Hepatocyte (in vitro differentiated cells): Measurements from ENCODE around the gene OR10H5. TPM values are rescaled to one million over a fixed set of nuclear protein-coding genes. Genes with fewer than 3 reads are reported as not detected.
"Not testable (repeated sequence)": the region's sequence is repeated elsewhere in the genome, so short reads cannot be mapped to it uniquely, and the experiment has no call there.

Experiments
- DNase-seq: peaks from one replicate; pipeline ENCODE4 v3.0.0-alpha.2; 2016; ENCODE audit warnings: low spot score
- H2AFZ ChIP-seq: fragments of 200-600 bp; sonication (generic); 2 replicates; pipeline ENCODE4 v1.6.0; 2016; ENCODE audit warnings: antibody characterized with exemption, mild to moderate bottlenecking
- H3K27ac ChIP-seq: fragments of 200-600 bp; sonication (generic); 2 replicates; pipeline ENCODE4 v1.5.1; 2016; ENCODE audit warnings: mild to moderate bottlenecking
- H3K27me3 ChIP-seq: fragments of 200-600 bp; sonication (generic); 2 replicates; pipeline ENCODE4 v1.6.1; 2016
- H3K36me3 ChIP-seq: fragments of 200-600 bp; sonication (generic); replicated peaks from 2 replicates; pipeline ENCODE4 v1.5.1; 2016; ENCODE audit warnings: low read depth; ENCODE audit not compliant: insufficient read depth
- H3K4me1 ChIP-seq: fragments of 200-600 bp; sonication (generic); 2 replicates; pipeline ENCODE4 v1.5.1; 2016; ENCODE audit warnings: mild to moderate bottlenecking, moderate library complexity; ENCODE audit not compliant: insufficient read depth
- H3K4me2 ChIP-seq: fragments of 200-600 bp; sonication (generic); 2 replicates; pipeline ENCODE4 v1.6.0; 2016
- H3K4me3 ChIP-seq: fragments of 200-600 bp; sonication (generic); 2 replicates; pipeline ENCODE4 v1.5.1; 2016; ENCODE audit warnings: mild to moderate bottlenecking
- H3K79me2 ChIP-seq: fragments of 200-600 bp; sonication (generic); 2 replicates; pipeline ENCODE4 v1.6.0; 2017; ENCODE audit warnings: mild to moderate bottlenecking
- H3K9me2 ChIP-seq: fragments of 200-600 bp; sonication (generic); replicated peaks from 2 replicates; pipeline ENCODE4 v1.6.0; 2017; ENCODE audit warnings: mild to moderate bottlenecking; ENCODE audit not compliant: insufficient read depth
- H3K9me3 ChIP-seq: fragments of 200-600 bp; sonication (generic); 2 replicates; pipeline ENCODE4 v1.5.1; 2016; ENCODE audit warnings: low read depth, mild to moderate bottlenecking
- H4K20me1 ChIP-seq: fragments of 200-600 bp; sonication (generic); 2 replicates; pipeline ENCODE4 v1.6.0; 2016; ENCODE audit warnings: mild to moderate bottlenecking; ENCODE audit not compliant: insufficient read depth, poor library complexity, severe bottlenecking
- CTCF ChIP-seq: fragments of 200-600 bp; sonication (generic); IDR thresholded peaks from 2 replicates; pipeline ENCODE4 v1.5.1; 2016; ENCODE audit warnings: antibody characterized with exemption, mild to moderate bottlenecking; ENCODE audit not compliant: poor library complexity
- EZH2 ChIP-seq: fragments of 200-600 bp; sonication (generic); IDR thresholded peaks from 2 replicates; pipeline ENCODE4 v1.6.1; 2016; ENCODE audit warnings: antibody characterized with exemption, mild to moderate bottlenecking, borderline replicate concordance
- EZH2phosphoT487 ChIP-seq: fragments of 200-600 bp; sonication (generic); IDR thresholded peaks from one replicate; pipeline ENCODE4 v1.6.1; 2018; ENCODE audit warnings: antibody characterized with exemption, mild to moderate bottlenecking, low read depth, moderate library complexity; ENCODE audit not compliant: unreplicated experiment, severe bottlenecking
- WGBS: methylation state at CpG from one replicate; pipeline ENCODE4 v1.1.6; 2016; ENCODE audit warnings: low lambda C conversion rate; ENCODE audit errors: missing lambda C conversion rate; 5-methylcytosine and 5-hydroxymethylcytosine counted together
- polyA plus RNA-seq: library from polyadenylated mRNA; unstranded; fragments of >200 nt; fragmentation: Nextera tagmentation; extraction: Ambion mirVana; gene quantifications from 2 replicates; pipeline ENCODE4 v1.2.1, GENCODE V29; 2016
- total RNA-seq: library from RNA; depleted of rRNA; stranded (reverse); fragments of >200 nt; gene quantifications from 2 replicates; pipeline ENCODE4 v1.2.3, GENCODE V29; 2014

OR10H5 gene
- total and polyA plus RNA-seq, 2 experiments from 2014 or later: not detected

GRCh38 chr19:15837221-15837731 lies 49.8 kb downstream of the OR10H5 start:
- Histone ChIP-seq H3K4me1 (no peaks in the 10 kb centered on the region), H4K20me1 (no peaks in the 10 kb centered on the region), H2AFZ (no peak overlapping the region), H3K36me3 (no peaks in the 10 kb centered on the region), H3K27me3 (no peaks in the 10 kb centered on the region), H3K9me2 (no peaks in the 10 kb centered on the region), H3K27ac (no peak overlapping the region), H3K4me2 (no peak overlapping the region), H3K79me2 (no peaks in the 10 kb centered on the region), H3K9me3 (no peaks in the 10 kb centered on the region), H3K4me3 (no peak overlapping the region)
- TF ChIP-seq EZH2 (no peak), CTCF (no peak), EZH2phosphoT487 (no peak)
- no peak for DNase-seq
- 79% methylated on average over 9 of the region's 9 CpGs for WGBS

GRCh38 chr19:15838351-15838750 lies 50.9 kb downstream of the OR10H5 start:
- Histone ChIP-seq H3K79me2 (no peaks in the 10 kb centered on the region), H4K20me1 (no peaks in the 10 kb centered on the region), H2AFZ (no peak overlapping the region), H3K9me3 (no peaks in the 10 kb centered on the region), H3K9me2 (no peaks in the 10 kb centered on the region), H3K27ac (no peak overlapping the region), H3K4me2 (no peak overlapping the region), H3K4me1 (no peaks in the 10 kb centered on the region), H3K36me3 (no peaks in the 10 kb centered on the region), H3K4me3 (no peak overlapping the region), H3K27me3 (no peaks in the 10 kb centered on the region)
- 91% methylated on average over 3 of the region's 3 CpGs for WGBS
- TF ChIP-seq EZH2 (no peak), EZH2phosphoT487 (no peak), CTCF (no peak)
- no peak for DNase-seq

GRCh38 chr19:15839888-15840287 lies 52.4 kb downstream of the OR10H5 start:
- not testable (repeated sequence) for H3K27ac ChIP-seq, H3K79me2 ChIP-seq, H2AFZ ChIP-seq, H3K9me3 ChIP-seq, H3K36me3 ChIP-seq, DNase-seq, H4K20me1 ChIP-seq, H3K9me2 ChIP-seq, H3K4me2 ChIP-seq, H3K27me3 ChIP-seq, H3K4me3 ChIP-seq, H3K4me1 ChIP-seq
- WGBS: 31% methylated on average over 4 of the region's 4 CpGs

GRCh38 chr19:15840833-15841232 lies 53.4 kb downstream of the OR10H5 start:
- Histone ChIP-seq H3K79me2 (no peaks in the 10 kb centered on the region), H3K4me2 (no peak overlapping the region), H4K20me1 (no peaks in the 10 kb centered on the region), H3K36me3 (no peaks in the 10 kb centered on the region), H3K27ac (no peak overlapping the region), H3K9me2 (no peaks in the 10 kb centered on the region), H3K27me3 (no peaks in the 10 kb centered on the region), H2AFZ (no peak overlapping the region), H3K9me3 (no peaks in the 10 kb centered on the region), H3K4me3 (no peak overlapping the region), H3K4me1 (no peaks in the 10 kb centered on the region)
- DNase-seq: no peak
- no peak for TF ChIP-seq EZH2phosphoT487
- no peak for TF ChIP-seq CTCF
- no peak for TF ChIP-seq EZH2
- WGBS: 26% methylated on average over 2 of the region's 2 CpGs
